Trophoblast cell (in vitro differentiated cells and primary cell): ENCODE data around the gene MARK4.
A peak's percentile ranks its signal among the peaks of the same experiment; 100 is the strongest.
"Not testable (repeated sequence)": the region's sequence is repeated elsewhere in the genome, so short reads cannot be mapped to it uniquely, and the experiment has no call there.

ENCODE experiments used
- DNase-seq, 2 donors: peaks; one replicate each; pipeline ENCODE4 v3.0.0-alpha.2; 2016
- H2AFZ ChIP-seq: 2 replicates; pipeline ENCODE4 v1.6.1; 2013; ENCODE audit warnings: low read length, moderate library complexity, mild to moderate bottlenecking; ENCODE audit not compliant: insufficient read depth, poor library complexity
- H2AK5ac ChIP-seq: 2 replicates; pipeline ENCODE4 v1.6.1; 2013; ENCODE audit warnings: mild to moderate bottlenecking, low read length
- H2BK120ac ChIP-seq: 2 replicates; pipeline ENCODE4 v1.6.1; 2013; ENCODE audit warnings: low read length, mild to moderate bottlenecking, moderate library complexity; ENCODE audit not compliant: insufficient read depth, poor library complexity
- H2BK12ac ChIP-seq: 2 replicates; pipeline ENCODE4 v1.6.1; 2013; ENCODE audit warnings: mild to moderate bottlenecking, low read length, moderate library complexity
- H2BK5ac ChIP-seq: 2 replicates; pipeline ENCODE4 v1.6.1; 2013; ENCODE audit warnings: low read length, low read depth, moderate library complexity, mild to moderate bottlenecking; ENCODE audit not compliant: poor library complexity
- H3K14ac ChIP-seq: 2 replicates; pipeline ENCODE4 v1.6.1; 2013; ENCODE audit warnings: mild to moderate bottlenecking, low read length
- H3K18ac ChIP-seq: 2 replicates; pipeline ENCODE4 v1.6.1; 2013; ENCODE audit warnings: mild to moderate bottlenecking, low read length
- H3K23ac ChIP-seq: 2 replicates; pipeline ENCODE4 v1.6.1; 2013; ENCODE audit warnings: low read length
- H3K27ac ChIP-seq: 2 replicates; pipeline ENCODE4 v1.5.1; 2013; ENCODE audit warnings: low read depth, mild to moderate bottlenecking, inconsistent platforms, low read length, moderate library complexity
- H3K27me3 ChIP-seq: 2 replicates; pipeline ENCODE4 v1.6.1; 2013; ENCODE audit warnings: inconsistent platforms, mild to moderate bottlenecking, low read length, moderate library complexity; ENCODE audit not compliant: insufficient read depth
- H3K36me3 ChIP-seq, 2 experiments: 1 replicate in 1 of 2; 2 replicates in 1 of 2; pipeline ENCODE4 v1.6.1; 2013; ENCODE audit warnings: low read length in 2 of 2, mild to moderate bottlenecking in 2 of 2, moderate library complexity in 1 of 2; ENCODE audit not compliant: insufficient read depth in 2 of 2, control insufficient read depth in 1 of 2
- H3K4ac ChIP-seq: 2 replicates; pipeline ENCODE4 v1.6.1; 2013; ENCODE audit warnings: low read depth, mild to moderate bottlenecking, low read length, moderate library complexity
- H3K4me1 ChIP-seq, 2 experiments: 1 replicate in 1 of 2; 2 replicates in 1 of 2; pipeline ENCODE4 v1.6.1; 2013; ENCODE audit warnings: low read length in 2 of 2, mild to moderate bottlenecking in 2 of 2, moderate library complexity in 1 of 2; ENCODE audit not compliant: insufficient read depth in 2 of 2, control insufficient read depth in 1 of 2
- H3K4me2 ChIP-seq: 2 replicates; pipeline ENCODE4 v1.6.1; 2013; ENCODE audit warnings: inconsistent platforms, mild to moderate bottlenecking, low read length, moderate library complexity
- H3K4me3 ChIP-seq: 2 replicates; pipeline ENCODE4 v1.5.1; 2013; ENCODE audit warnings: mild to moderate bottlenecking, low read depth, low read length, inconsistent platforms
- H3K79me1 ChIP-seq: one replicate; pipeline ENCODE4 v1.6.1; 2013; ENCODE audit warnings: low read length
- H3K79me2 ChIP-seq: 2 replicates; pipeline ENCODE4 v1.6.1; 2013; ENCODE audit warnings: low read length, mild to moderate bottlenecking; ENCODE audit not compliant: control insufficient read depth, insufficient read depth, poor library complexity
- H3K9ac ChIP-seq: 2 replicates; pipeline ENCODE4 v1.6.1; 2013; ENCODE audit warnings: mild to moderate bottlenecking, low read length
- H3K9me3 ChIP-seq: 2 replicates; pipeline ENCODE4 v1.6.1; 2013; ENCODE audit warnings: low read depth, mild to moderate bottlenecking, control low read depth, inconsistent platforms, low read length; ENCODE audit not compliant: insufficient read depth
- H4K12ac ChIP-seq: 2 replicates; pipeline ENCODE4 v1.6.1; 2013; ENCODE audit warnings: low read depth, mild to moderate bottlenecking, low read length, moderate library complexity
- H4K8ac ChIP-seq: 2 replicates; pipeline ENCODE4 v1.6.1; 2013; ENCODE audit warnings: low read depth, mild to moderate bottlenecking, low read length, moderate library complexity
- H4K91ac ChIP-seq: one replicate; pipeline ENCODE4 v1.6.1; 2013; ENCODE audit warnings: low read depth, mild to moderate bottlenecking, low read length, moderate library complexity
- WGBS: extraction: QIAGEN DNeasy Blood & Tissue Kit; methylation state at CpG from one replicate; pipeline ENCODE4 v1.1.7; 2013; ENCODE audit warnings: missing lambda C conversion rate; ENCODE audit not compliant: insufficient read length, insufficient coverage; ENCODE audit errors: extremely low coverage; 5-methylcytosine and 5-hydroxymethylcytosine counted together

The MARK4 gene

GRCh38 chr19:45265375-45265774, 14.3 kb downstream of the MARK4 start:
- Histone ChIP-seq H3K23ac (peak overlapping the region; percentile 78), H3K27me3 (no peaks in the 10 kb centered on the region), H3K36me3 (peaks cover 38 to 39% of the 10 kb centered on the region in 2 experiments), H2AFZ (no peak overlapping the region), H3K18ac (no peak overlapping the region), H3K4me2 (no peak overlapping the region), H3K14ac (no peak overlapping the region), H2BK5ac (no peak overlapping the region), H3K4me3 (peak overlapping the region; percentile 47), H3K4me1 (no peaks in the 10 kb centered on the region), H4K12ac (no peak overlapping the region), H3K9me3 (no peaks in the 10 kb centered on the region), H4K8ac (no peak overlapping the region), H3K79me1 (no peaks in the 10 kb centered on the region), H3K4ac (no peak overlapping the region), H2BK120ac (no peak overlapping the region), H3K9ac (no peak overlapping the region), H3K79me2 (no peaks in the 10 kb centered on the region), H3K27ac (no peak overlapping the region), H2BK12ac (no peak overlapping the region), H4K91ac (no peak overlapping the region), H2AK5ac (no peak overlapping the region)
- WGBS = 100% methylated on average over 1 of the region's 5 CpGs
- no peak for DNase-seq

GRCh38 chr19:45267296-45267695, 16.2 kb downstream of the MARK4 start:
- no peak overlapping the region for H4K8ac ChIP-seq
- H3K79me1 ChIP-seq = no peaks in the 10 kb centered on the region
- H3K36me3 ChIP-seq = peaks cover 48 to 51% of the 10 kb centered on the region in 2 experiments
- no peak overlapping the region for H3K4me2 ChIP-seq
- no peak overlapping the region for H2BK12ac ChIP-seq
- DNase-seq = peak; percentile 54 to 66
- no peak overlapping the region for H3K18ac ChIP-seq
- H3K4me1 ChIP-seq = no peaks in the 10 kb centered on the region
- H2BK5ac ChIP-seq = no peak overlapping the region
- H2AFZ ChIP-seq = no peak overlapping the region
- H3K4me3 ChIP-seq = peak overlapping the region; percentile 30
- no peaks in the 10 kb centered on the region for H3K9me3 ChIP-seq
- no peak overlapping the region for H2AK5ac ChIP-seq
- H3K79me2 ChIP-seq = no peaks in the 10 kb centered on the region
- no peak overlapping the region for H3K14ac ChIP-seq
- H3K27me3 ChIP-seq = no peaks in the 10 kb centered on the region
- no peak overlapping the region for H3K9ac ChIP-seq
- H3K4ac ChIP-seq = no peak overlapping the region
- no peak overlapping the region for H4K91ac ChIP-seq
- no peak overlapping the region for H2BK120ac ChIP-seq
- WGBS = no CpG with 5 or more reads among the region's 12 CpGs
- H4K12ac ChIP-seq = no peak overlapping the region
- no peak overlapping the region for H3K23ac ChIP-seq
- no peak overlapping the region for H3K27ac ChIP-seq

- H2AFZ ChIP-seq, H4K91ac ChIP-seq, H3K23ac ChIP-seq, H3K27ac ChIP-seq, H3K4me2 ChIP-seq, H3K79me1 ChIP-seq, H3K27me3 ChIP-seq, H3K4me3 ChIP-seq, H2AK5ac ChIP-seq, H3K14ac ChIP-seq, H3K4me1 ChIP-seq, H3K9me3 ChIP-seq, H2BK120ac ChIP-seq, H4K8ac ChIP-seq, H4K12ac ChIP-seq, DNase-seq, H3K18ac ChIP-seq, H2BK5ac ChIP-seq, H3K79me2 ChIP-seq, H3K4ac ChIP-seq, H2BK12ac ChIP-seq: not testable (repeated sequence)
- Histone ChIP-seq H3K9ac (peak overlapping the region; percentile 25), H3K36me3 (peaks cover 46 to 59% of the 10 kb centered on the region in 2 experiments)
- no CpG with 5 or more reads among the region's 13 CpGs for WGBS
Observed at GRCh38 chr19:45269939-45270338, 18.9 kb downstream of the MARK4 start.

GRCh38 chr19:45271098-45271734, 20.1 kb downstream of the MARK4 start:
- H3K14ac ChIP-seq = no peak overlapping the region
- no peak overlapping the region for H3K18ac ChIP-seq
- H2BK5ac ChIP-seq = no peak overlapping the region
- no peak overlapping the region for H3K9ac ChIP-seq
- no peak overlapping the region for H2AK5ac ChIP-seq
- no peak overlapping the region for H2BK12ac ChIP-seq
- H2AFZ ChIP-seq = no peak overlapping the region
- H3K79me1 ChIP-seq = no peaks in the 10 kb centered on the region
- no peaks in the 10 kb centered on the region for H3K79me2 ChIP-seq
- H3K9me3 ChIP-seq = no peaks in the 10 kb centered on the region
- WGBS = no CpG with 5 or more reads among the region's 21 CpGs
- no peak overlapping the region for H3K4me3 ChIP-seq
- no peak overlapping the region for H4K12ac ChIP-seq
- no peaks in the 10 kb centered on the region for H3K27me3 ChIP-seq
- H4K91ac ChIP-seq = no peak overlapping the region
- H4K8ac ChIP-seq = no peak overlapping the region
- no peak overlapping the region for H3K27ac ChIP-seq
- no peaks in the 10 kb centered on the region for H3K4me1 ChIP-seq
- no peak overlapping the region for H3K4ac ChIP-seq
- H3K36me3 ChIP-seq = peaks cover 44 to 55% of the 10 kb centered on the region in 2 experiments
- DNase-seq = no peak
- H3K23ac ChIP-seq = no peak overlapping the region
- H2BK120ac ChIP-seq = no peak overlapping the region
- H3K4me2 ChIP-seq = no peak overlapping the region
